GM19438 (cell line): ENCODE measurements around the gene KPTN.

Source experiments
- ATAC-seq: cut with Tn5 transposase; IDR thresholded peaks from one replicate; pipeline ENCODE4 v1.9.1; 2021; ENCODE audit warnings: low read depth; ENCODE audit not compliant: unreplicated experiment

Gene KPTN

DNA sequence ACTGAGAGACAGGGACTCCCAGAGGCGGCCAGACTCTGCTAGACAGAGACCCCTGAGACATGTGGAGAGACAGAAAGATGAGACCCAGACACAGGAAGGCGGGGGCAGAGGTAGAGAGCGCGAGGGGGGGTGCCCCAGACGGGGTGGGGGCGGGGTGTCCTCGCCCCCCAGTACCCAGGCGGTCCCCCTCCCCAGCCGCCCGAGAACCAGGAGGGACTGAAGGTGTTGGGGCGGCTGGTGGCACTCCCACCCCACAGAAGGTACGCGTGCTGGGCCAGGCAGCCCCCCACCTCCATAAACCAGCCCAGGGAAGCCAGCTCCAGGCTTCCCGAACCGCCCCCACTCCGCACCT is 12.7 kb downstream of the KPTN start:
- no peak for ATAC-seq

DNA sequence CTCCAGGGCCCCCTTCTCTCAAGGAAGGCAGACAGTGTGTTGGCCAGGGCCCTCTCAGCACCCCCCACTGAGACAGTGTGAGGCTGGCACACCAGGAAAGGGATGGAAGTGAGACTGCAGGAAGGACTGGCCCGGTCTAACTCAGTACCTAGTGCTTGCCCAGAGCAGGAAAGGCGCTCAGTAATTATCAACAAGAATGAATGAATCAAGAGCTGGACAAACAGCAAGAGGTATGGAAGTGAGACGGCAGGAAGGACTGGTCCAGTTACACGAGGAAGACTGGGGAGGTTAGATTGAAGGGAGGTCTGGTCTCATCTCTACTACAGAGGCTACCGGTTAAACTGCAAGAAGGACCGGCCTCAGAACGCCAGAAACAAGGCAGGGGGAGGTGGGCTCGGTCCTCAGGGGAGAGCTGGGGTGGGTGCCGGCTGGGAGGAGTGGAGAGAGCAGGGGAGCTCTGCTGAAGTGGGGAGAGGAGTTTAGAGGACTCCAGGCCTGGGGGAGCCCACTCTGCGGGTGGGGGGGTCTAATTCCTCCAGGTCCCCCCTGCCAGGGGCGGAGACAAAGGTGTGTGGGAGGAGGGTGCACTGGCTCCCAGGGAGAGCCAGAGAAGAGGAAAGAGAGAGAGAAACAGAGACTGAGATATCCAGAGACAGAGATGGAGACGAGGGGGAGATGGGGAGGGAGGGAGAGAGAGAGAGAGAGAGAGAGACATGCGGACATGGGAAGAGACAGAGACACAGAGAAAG is 13.4 kb downstream of the KPTN start:
- no peak for ATAC-seq

DNA sequence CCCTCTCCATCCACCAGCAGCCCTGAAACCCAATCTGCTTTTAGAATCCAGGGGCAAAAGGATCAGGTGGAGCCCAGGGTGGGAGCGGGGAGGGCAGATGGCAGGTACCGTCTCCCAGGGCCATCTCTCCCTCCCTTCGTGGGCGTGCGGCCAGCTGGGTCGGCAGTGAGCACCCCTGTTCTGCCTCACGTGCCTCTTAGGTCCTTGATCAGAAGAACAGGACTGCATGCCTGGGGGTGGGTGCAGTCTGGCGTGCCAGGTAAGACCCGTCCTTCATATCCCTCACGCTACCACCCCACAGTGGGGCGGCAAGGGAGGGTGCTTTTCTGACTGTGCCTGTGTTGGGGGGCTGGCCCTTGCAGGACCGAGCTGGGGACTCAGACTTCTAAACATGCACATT is 14.3 kb downstream of the KPTN start:
- no peak for ATAC-seq

DNA sequence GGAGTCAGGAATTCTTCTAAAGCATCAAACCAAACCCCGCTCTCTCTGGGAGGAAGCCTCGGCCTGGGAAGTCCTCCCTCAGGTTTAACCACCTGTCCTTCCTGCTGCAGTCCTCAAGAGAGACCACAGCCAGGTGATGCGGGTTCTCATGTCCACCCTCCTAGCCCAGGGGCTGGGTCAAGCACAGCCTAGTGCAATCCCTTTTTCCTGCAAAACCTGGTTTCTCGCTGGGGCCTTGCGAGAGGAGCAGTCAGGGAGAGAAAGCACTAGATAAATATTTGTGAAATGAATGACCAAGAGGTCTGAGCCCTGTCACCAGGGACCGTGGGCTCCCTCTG is 14.7 kb downstream of the KPTN start:
- ATAC-seq, result no peak

DNA sequence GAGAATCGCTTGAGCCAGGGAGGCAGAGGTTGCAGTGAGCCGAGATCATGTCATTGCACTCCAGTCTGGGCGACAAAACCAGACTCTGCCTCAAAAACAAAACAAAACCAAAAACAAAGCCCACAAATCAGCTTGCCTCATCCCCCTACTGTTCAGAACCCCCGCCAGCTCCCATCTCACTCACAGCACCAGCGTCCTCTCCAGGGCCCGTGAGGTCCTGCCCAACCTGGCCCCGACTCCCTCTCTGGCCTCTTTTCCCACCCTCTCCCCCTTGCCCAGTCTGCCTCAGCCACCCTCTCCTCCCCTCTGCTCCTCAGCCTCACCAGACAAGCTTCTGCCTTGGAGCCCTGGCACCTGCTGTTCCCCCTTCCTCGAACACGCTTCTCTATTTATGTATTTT is 16.1 kb downstream of the KPTN start:
- no peak for ATAC-seq

DNA sequence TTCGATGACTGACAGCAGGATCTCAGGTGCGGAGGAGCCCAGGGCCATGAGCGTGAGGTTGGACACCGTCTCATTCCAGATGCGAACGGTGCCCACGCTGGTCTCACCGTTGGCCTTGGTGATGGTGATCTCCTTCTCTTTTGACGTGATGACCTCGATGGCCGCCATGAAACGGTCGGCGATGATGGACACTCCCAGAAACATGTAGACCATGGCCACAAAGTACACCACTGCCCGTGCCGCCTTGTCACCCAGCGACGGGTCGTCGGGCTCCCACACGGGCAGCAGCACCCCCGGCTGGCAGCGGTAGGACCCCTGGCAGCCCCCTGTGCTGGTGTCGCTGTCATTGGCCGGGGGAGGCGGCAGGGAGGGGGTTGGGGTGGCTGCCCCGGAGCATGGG is 18.1 kb downstream of the KPTN start:
- no peak for ATAC-seq

DNA sequence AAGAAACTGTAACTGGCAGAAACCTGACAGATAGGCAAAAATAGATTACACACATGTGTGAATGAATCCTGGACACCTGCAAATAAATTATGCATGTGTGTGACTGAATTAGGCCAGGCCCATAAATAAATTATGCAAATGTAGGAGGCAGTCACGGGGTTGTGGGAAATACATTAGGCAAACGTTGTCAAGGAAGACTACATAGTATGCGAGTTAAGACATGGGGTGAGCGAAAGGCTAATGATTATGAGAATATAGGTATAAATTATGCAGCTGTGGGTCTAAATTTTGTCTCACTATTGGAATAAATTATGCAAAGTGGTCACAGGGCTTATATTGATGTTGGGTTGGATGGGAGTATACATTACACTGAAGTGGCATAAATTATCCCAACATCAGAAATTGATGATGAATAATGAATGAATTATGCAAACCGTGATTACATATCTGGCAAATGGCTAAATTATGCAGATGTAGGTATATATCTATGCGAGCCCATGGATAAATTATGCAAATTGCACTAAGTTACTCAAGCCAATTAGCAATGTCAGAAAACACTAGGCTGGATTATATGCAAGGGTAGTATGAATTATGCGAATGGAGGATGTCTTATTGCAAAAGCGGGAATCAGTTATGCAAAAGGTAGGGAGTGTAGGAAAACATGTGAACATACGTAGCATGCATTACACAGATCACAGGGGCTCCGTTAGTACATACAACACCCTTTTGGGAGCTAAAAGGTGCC is 19.2 kb downstream of the KPTN start:
- ATAC-seq, result no peak

DNA sequence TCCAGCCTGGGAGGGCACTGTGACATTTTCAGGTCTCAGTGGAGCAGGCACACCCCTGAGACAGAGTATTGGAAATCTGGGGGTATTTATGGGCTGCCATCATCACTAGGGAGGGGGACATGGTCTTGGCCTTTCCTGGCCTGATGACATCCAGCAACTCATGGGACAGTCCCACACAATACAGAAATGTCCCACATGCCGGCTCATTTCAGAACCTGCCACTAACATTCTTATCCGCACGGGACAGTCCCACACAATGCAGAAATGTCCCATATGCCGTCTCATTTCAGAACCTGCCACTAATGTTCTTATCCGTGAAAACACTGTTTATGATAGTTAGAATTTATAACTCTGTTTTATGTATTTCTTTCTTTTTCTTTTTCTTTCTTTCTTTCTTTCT is 22.1 kb downstream of the KPTN start:
- ATAC-seq, result no peak

DNA sequence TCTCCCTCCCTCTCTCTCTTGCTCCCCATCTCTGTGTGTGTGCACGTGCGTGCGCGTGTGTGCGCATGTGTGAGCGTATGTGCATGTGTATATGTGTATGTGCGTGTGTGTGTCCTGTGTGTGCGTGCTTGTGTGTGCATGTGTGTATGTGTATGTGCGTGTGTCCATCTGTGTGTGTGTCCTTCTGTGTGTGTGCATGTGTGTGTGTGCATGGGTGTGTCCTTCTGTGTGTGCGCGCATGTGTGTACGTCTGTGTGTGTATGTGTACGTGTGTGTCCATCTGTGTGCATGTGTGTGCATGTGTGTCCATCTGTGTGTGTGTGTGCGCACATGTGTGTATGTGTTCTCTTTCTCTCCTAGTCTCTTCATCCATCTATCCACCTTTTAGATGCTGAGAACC is 24.5 kb downstream of the KPTN start:
- ATAC-seq, result no peak

DNA sequence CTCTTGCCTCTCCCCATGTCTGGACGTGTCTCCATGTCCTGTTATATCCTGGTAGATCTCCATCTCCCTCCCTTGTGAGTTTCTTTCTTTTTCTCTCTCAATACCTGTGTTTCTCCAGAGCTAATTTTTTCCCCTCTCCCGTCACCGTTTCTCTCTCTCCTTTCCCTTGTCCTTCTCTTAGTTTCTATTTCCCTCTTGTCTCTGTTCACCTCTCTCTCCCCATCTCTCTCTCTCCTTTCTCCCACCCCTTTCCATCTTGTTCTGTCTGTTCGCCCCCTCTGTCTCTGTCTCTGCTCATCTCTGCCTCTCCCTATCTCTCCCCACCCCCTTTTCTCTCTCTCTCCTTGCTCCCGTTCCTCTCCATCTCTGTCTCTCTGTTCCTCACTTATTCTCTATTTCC is 25.3 kb downstream of the KPTN start:
- ATAC-seq, result no peak

DNA sequence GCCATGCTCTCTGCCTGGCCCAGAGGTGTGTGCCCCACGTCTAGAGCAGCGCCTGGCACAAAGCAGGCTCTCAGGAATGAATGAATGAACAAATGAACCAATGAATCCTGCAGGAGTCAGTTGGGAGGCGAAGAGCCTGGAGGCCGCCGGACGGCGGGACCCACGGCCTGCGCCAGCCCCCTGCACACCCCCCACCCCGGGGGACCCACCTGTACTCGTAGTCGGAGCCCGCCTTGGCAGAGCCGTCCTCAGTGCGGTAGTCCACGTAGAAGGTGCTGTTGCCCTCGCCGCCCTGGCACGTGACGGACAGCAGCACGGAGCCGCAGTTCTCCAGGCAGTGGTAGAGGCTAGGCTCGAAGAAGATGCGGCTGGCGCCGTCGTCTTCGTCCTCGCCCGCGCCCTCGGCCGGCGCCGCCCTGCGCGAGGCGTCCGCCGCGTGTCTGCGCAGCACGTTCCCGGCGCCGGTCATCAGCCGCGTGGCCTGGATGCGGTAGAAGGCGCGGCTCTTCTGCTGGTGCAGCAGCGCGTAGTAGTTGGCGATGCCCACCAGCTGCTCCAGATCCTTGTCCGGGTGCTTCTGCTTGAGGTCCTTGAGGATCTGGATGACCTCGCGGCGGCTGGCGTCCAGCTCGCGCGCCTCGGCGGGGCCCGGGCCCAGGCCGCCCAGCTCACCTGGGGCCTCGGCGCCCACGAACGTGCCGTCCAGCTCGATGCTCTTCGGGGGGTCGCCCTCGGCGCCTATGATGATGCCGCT is 27.1 kb downstream of the KPTN start:
- no peak for ATAC-seq

DNA sequence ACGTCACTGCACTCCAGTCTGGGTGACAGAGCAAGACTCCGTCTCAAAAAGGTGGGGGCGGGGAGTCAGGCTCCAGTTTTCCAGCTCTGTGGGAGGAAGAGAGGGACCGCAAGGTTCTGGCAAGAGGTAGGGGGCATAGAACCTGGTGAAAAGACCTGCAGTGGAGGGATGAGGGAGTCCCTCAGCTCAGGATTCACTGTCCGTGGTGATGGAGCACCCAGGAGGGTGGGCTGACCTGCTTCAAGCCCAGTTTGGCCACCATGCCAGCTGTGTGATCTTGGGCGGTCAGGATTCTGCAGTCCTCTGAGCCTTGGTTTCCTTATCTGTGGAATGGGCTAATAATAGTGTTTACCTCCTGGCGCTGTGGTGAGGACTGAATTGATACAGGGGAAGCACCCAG is 33.5 kb downstream of the KPTN start:
- ATAC-seq, result no peak

DNA sequence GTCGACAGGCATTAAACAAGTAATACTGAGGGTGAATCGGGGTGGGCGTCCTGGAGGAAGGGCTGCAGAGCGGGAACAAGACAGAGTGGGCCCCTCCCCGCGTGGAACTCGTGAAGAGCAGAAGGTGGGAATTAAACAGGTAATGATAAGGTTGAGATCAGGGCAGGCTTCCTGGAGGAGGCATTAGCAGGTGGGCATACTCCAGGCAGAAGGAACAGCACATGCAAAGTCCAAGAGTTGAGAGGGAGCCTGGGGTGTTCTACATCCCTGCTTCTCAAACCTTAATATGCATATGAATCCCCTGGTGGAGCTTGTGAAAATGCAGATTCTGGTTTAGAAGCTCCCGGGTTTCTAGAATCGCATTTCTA is 35.7 kb downstream of the KPTN start:
- no peak for ATAC-seq

DNA sequence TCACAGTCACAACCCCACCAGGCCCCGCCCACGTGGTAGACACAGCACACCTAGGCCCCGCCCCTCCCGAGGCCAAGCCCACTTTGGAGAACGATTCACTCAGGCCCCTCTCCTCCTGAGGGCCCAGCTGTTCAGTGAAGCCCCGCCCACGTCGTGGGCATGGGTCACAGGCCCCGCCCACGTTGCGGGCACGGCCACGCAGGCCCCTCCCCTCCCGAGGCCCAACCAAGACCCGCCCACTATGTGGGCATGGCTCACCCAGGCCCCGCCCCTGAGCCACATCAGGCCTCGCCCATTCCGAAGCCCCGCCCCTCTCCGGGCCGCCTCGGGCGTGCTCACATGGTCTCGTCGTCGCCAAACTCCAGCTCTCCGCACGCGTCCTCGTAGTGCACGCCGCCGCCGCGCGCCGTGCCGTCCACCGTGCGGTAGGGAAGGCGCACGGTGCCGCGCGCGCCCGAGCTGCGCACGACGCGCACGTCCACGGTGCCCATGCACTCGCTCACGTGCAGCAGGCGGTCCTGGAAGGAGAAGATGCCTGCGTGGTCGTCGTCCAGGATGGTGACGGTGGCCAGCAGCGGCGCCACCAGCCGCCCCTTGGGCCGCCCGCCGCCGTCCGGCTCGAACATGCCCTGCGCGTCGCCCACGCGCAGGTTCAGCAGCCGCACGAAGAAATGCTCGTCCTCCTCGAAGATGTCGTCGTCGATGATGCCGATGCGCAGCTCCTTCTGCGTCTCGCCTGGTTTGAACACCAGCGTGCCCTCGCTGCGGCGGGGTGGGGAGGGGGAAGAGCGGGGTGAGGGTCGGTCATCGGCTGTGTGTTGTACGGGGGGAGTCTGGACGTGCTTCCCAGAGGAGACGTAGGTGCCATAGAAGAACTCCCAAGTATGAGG is 36.3 kb downstream of the KPTN start:
- no peak for ATAC-seq

DNA sequence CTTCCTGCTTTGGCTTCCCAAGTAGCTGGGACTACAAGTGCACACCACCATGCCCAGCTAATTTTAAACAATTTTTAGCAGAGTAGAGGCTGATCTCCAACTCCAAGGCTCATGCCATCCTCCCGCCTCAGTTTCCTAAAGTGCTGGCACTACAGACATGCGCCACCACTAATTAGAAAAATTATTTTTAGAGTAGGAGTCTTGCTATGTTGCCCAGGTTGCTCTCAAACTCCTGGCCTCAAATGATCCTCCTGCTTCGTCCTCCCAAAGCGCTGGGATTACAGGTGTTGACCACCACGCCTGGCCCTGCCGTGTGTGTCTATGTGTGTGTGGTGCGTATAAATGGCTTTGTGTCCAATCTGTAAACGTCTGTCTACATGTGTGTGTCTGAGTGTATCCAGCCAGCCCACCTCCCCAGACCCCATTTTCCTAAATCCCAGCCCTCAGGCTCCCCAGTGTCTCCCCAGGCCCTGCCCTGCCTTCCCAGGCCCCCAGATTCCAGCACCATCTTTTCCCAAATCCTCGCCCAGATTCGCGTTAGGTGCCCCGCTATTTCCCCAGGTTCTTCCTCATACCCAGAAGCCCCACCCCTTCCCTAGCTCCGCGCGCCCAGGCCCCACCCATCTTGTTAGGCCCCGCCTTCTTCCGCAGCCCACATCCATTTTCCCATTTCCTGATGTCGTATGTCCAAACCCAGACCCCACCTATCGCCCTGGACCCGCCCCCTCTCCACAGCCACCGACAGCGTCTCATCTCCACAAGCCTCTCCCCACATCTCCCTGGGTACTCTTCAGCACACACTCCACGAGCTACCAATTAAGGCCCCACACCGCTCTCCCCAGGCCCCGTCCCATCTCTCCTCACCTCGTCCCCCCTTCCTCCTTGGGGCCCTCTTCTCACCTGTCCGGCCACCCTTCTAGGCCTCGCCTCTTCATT is 37.2 kb downstream of the KPTN start:
- no peak for ATAC-seq

DNA sequence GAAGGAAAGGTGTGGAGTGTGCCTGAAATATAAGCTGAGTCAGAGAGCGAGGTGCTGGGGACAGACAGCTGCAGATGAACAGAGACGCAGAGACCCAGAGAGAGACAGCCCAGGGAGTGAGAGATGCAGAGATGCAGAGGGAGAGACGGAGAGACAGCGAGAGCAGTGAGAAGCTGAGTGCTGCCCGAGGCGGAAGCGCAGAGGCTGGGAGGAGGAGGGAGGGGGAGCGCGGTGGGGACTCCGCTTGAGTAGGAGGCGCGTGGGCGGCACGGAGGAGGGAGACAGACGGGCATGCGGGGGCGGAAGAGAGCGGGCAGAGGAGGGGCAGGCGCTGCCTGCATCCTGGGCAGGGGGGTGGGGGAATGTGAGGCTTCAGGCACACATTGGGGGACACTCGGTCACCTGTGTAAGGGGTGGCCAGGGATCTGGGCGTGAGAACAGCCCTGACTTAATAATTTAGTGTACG is 38.0 kb downstream of the KPTN start:
- ATAC-seq, result no peak

DNA sequence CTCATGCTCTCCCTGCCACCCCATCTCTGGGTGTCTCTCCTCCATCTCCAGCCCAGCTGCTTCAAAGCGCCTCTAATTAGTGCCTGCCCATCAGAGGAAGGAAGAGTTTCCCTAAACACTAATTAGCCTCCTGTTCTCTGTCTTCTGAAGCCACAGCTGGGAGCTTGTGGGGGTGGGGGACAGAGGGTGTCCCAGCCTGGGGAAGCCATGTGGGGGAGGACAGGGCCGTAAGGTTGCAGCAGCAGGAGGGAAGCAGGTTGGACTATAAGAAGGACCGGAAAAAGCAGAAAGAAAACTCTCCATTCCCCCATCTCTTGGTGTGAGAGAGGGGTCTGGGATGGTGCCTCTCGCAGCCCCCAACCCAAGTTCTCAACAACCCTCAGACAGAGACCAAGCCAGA is 38.5 kb downstream of the KPTN start:
- no peak for ATAC-seq

DNA sequence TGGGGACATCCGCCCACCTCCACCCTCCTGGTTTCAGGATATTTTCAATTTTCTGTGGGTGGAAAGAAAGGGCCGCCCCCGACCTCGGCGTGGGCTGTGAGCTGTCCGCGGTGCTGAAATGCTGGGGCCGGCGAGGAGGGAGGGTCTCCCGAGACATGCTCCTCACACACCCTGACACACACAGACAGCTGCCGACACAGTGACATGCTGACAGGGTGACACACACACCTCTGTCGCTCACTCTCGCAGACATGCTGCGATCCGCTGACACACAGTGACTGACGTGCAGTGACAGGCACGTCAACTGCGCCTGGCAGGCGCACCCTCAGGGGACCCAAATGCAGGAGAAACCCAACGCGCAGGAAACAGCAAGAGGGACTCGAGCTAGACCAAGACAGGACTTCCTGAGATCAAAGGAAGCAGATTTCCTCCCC is 39.6 kb downstream of the KPTN start:
- ATAC-seq, result no peak

DNA sequence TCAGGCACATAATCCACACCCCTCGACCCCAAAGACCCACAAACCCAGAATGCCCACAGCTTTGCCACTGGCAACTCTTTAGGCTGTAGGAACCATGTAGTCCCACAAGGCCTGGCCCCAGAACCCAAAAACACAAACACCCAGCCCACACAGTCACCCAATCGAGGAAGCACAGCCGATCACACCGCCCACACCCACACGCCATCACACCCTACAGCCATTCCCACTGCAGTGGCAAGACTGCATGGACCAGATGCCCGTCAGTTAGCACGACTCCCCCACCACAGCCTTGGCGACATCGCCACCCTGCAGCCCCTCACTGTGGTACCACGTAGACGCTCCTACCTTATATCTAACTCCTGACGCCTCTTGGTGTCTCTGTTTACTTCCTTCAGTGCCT is 40.7 kb downstream of the KPTN start:
- ATAC-seq, result no peak

DNA sequence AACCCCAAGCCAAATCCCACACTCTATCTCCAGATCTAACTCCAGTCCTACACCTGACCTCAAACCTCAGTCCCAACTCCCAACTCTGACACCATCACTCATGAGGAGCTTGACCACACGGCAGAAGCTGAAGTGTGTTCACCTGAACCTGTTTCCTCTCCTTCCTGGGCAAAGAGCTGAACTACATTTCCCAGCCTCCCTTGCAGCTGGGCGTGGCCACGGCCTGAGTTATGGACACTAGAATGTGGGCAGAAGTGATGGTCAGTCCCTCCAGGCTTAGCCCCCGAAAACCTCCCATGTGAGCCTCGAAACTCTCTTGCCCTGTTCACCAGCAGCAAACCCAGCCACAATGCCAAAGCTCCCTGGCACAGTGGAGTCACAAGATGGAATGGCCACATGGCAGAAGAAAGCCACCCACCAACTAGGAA is 45.2 kb downstream of the KPTN start:
- no peak for ATAC-seq
